ENCODE results near the gene AGBL4. TPM values are rescaled to one million over a fixed set of nuclear protein-coding genes. Genes with fewer than 3 reads are reported as not detected.

AGBL4 gene
- total RNA-seq, 1 experiment from 2014 or later, result not detected

DNA sequence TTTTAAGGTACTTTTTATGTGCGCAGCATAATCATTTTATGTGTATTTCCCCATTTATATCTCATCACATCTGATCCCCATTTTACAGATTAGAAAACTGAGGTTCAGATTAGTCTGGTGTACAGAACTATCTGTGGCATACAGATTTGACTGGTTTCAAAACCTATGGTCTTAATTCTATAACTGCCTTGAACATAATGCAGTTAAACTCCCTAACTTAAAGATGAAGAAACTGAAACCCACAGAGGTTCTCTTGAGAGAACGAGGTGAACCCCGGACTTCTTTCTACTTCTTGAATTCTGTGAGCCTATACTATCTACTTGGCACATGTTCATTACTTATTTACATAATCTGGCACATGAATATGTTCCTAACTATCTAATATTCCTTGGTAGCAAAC, 479.1 kb downstream of the AGBL4 start:
- Mint-ChIP-seq H3K27me3 (ENCODE audit: insufficient read depth, unreplicated experiment) (no peaks in the 10 kb centered on the region), H3K9me3 (ENCODE audit: unreplicated experiment) (peaks cover 5% of the 10 kb centered on the region), H3K36me3 (ENCODE audit: insufficient read depth, unreplicated experiment) (no peaks in the 10 kb centered on the region), H3K4me1 (ENCODE audit: low read depth, unreplicated experiment) (no peaks in the 10 kb centered on the region), H3K4me3 (ENCODE audit: unreplicated experiment) (no peak overlapping the region), H3K27ac (ENCODE audit: unreplicated experiment) (no peak overlapping the region)
- H3K4me3 ChIP-seq (ENCODE audit: low read depth, low read length), result no peak overlapping the region
- H3K27me3 ChIP-seq (replicated peaks; ENCODE audit: control insufficient read depth, insufficient read depth, low read length), result no peaks in the 10 kb centered on the region
- DNase-seq, result no peak
- intact Hi-C loops (cut with micrococcal nuclease; ENCODE audit: unreplicated experiment), result no loop called here
- no peaks in the 10 kb centered on the region for H3K4me1 ChIP-seq
- no peaks in the 10 kb centered on the region for H3K36me3 ChIP-seq (ENCODE audit: control insufficient read depth, insufficient read depth, low read length)
- H3K9me3 ChIP-seq, result no peaks in the 10 kb centered on the region
- BruUV-seq (replicated peaks), result no TSS peak
- POLR2A ChIA-PET, result no interaction called here
- TF ChIP-seq, protein P1, sequence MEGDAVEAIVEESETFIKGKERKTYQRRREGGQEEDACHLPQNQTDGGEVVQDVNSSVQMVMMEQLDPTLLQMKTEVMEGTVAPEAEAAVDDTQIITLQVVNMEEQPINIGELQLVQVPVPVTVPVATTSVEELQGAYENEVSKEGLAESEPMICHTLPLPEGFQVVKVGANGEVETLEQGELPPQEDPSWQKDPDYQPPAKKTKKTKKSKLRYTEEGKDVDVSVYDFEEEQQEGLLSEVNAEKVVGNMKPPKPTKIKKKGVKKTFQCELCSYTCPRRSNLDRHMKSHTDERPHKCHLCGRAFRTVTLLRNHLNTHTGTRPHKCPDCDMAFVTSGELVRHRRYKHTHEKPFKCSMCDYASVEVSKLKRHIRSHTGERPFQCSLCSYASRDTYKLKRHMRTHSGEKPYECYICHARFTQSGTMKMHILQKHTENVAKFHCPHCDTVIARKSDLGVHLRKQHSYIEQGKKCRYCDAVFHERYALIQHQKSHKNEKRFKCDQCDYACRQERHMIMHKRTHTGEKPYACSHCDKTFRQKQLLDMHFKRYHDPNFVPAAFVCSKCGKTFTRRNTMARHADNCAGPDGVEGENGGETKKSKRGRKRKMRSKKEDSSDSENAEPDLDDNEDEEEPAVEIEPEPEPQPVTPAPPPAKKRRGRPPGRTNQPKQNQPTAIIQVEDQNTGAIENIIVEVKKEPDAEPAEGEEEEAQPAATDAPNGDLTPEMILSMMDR (IDR thresholded peaks at IDR 0.05; ENCODE audit: insufficient read depth in 1 of 2, low read depth in 1 of 2, low read length in 1 of 2, severe bottlenecking in 1 of 2, unreplicated experiment in 1 of 2), result no peak
- CTCF ChIA-PET, result no interaction called here

DNA sequence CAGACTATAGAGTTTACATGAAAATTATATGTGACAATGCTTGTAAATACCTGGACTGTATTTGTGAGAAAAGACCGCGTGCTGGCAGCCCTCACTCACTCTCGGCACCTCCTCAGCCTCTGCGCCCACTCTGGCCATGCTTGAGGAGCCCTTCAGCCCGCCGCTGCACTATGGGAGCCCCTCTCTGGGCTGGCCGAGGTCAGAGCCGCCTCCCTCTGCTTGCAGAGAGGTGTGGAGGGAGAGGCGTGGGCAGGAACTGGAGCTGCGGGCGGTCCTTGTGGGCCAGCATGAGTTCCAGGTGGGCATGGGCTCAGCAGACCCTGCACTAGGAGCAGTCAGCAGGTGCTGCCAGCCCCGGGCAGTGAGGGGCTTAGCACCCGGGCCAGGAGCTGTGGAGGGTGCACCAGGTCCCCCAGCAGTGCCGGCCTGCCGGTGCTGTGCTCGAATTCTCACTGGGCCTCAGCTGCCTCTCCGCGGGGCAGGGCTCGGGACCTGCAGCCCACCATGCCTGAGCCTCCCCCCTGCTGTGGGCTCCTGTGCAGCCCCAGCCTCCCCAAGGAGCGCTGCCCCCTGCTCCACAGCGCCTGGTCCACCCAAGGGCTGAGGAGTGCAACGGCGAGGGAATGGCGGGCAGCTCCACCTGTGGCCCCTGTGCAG, 482.5 kb downstream of the AGBL4 start:
- H3K9me3 ChIP-seq, result no peaks in the 10 kb centered on the region

DNA sequence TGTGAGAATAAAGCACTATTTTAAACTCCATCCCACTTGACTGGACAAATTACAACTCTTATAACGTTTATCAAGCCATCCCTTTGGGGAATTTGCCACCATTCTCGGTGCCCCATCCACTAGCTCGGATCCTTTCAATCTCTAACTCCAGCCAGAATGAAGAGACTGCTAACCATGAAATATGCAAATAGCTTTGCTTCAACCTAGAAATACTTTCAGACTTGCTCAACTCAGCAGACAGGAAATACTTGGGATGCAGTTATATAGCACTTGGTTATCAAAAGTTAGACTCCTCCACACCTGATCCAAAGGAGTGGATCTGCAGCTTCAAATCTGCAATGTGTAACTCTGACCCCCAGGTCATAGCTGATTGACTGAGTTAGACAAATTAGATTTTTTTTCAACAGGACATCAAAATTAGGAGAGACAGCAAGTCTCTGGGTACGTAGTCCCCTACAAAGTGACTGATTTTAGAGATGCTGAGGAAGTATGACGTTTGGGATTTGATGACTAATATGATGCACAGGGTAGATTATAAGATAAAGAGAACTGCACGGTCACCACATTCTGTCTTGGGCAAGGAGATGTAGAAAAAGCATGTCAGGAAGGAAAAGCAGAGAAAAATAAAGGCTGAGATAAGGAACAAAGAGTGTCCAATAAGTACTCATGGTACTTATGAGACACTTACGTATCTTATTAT, 496.0 kb downstream of the AGBL4 start:
- H3K27me3 Mint-ChIP-seq (ENCODE audit: insufficient read depth, unreplicated experiment), result no peaks in the 10 kb centered on the region

More for the DNA sequence above, 482.5 kb downstream of the AGBL4 start:
- TF ChIP-seq, protein P1 (IDR thresholded peaks at IDR 0.05; ENCODE audit: insufficient read depth in 1 of 2, low read depth in 1 of 2, low read length in 1 of 2, severe bottlenecking in 1 of 2, unreplicated experiment in 1 of 2), result no peak
- Mint-ChIP-seq H3K4me1 (ENCODE audit: low read depth, unreplicated experiment) (no peaks in the 10 kb centered on the region), H3K4me3 (ENCODE audit: unreplicated experiment) (no peak overlapping the region), H3K27ac (ENCODE audit: unreplicated experiment) (no peak overlapping the region), H3K27me3 (ENCODE audit: insufficient read depth, unreplicated experiment) (no peaks in the 10 kb centered on the region), H3K9me3 (ENCODE audit: unreplicated experiment) (peaks cover 9% of the 10 kb centered on the region), H3K36me3 (ENCODE audit: insufficient read depth, unreplicated experiment) (no peaks in the 10 kb centered on the region)
- ChIA-PET CTCF (no interaction called here), POLR2A (no interaction called here)
- intact Hi-C loops (cut with micrococcal nuclease; ENCODE audit: unreplicated experiment), result no loop called here
- H3K27me3 ChIP-seq (replicated peaks; ENCODE audit: control insufficient read depth, insufficient read depth, low read length), result no peaks in the 10 kb centered on the region
- DNase-seq, result no peak
- no TSS peak for BruUV-seq (replicated peaks)
- no peaks in the 10 kb centered on the region for H3K36me3 ChIP-seq (ENCODE audit: control insufficient read depth, insufficient read depth, low read length)
- H3K4me3 ChIP-seq (ENCODE audit: low read depth, low read length), result no peak overlapping the region
- no peaks in the 10 kb centered on the region for H3K4me1 ChIP-seq

More for the DNA sequence above, 496.0 kb downstream of the AGBL4 start:
- ChIA-PET CTCF (no interaction called here), POLR2A (no interaction called here)
- DNase-seq, result no peak
- Histone ChIP-seq H3K27me3 (replicated peaks; ENCODE audit: control insufficient read depth, insufficient read depth, low read length) (no peaks in the 10 kb centered on the region), H3K4me1 (no peaks in the 10 kb centered on the region), H3K36me3 (ENCODE audit: control insufficient read depth, insufficient read depth, low read length) (no peaks in the 10 kb centered on the region), H3K4me3 (ENCODE audit: low read depth, low read length) (no peak overlapping the region), H3K9me3 (no peaks in the 10 kb centered on the region)
- BruUV-seq (replicated peaks), result no TSS peak
- H3K4me3 Mint-ChIP-seq (ENCODE audit: unreplicated experiment), result no peak overlapping the region
- peaks cover 9% of the 10 kb centered on the region for H3K4me1 Mint-ChIP-seq (ENCODE audit: low read depth, unreplicated experiment)
- no peaks in the 10 kb centered on the region for H3K9me3 Mint-ChIP-seq (ENCODE audit: unreplicated experiment)
- TF ChIP-seq, protein P1 (IDR thresholded peaks at IDR 0.05; ENCODE audit: insufficient read depth in 1 of 2, low read depth in 1 of 2, low read length in 1 of 2, severe bottlenecking in 1 of 2, unreplicated experiment in 1 of 2), result no peak
- H3K36me3 Mint-ChIP-seq (ENCODE audit: insufficient read depth, unreplicated experiment), result no peaks in the 10 kb centered on the region
- intact Hi-C loops (cut with micrococcal nuclease; ENCODE audit: unreplicated experiment), result no loop called here
- H3K27ac Mint-ChIP-seq (ENCODE audit: unreplicated experiment), result no peak overlapping the region
